WI38 (cell line): ENCODE measurements around the gene NREP.

Experiments used
- H3K4me3 ChIP-seq: 2 replicates; pipeline ENCODE4 v1.5.1; 2011; ENCODE audit warnings: low read depth, mild to moderate bottlenecking, control low read depth, low read length
- TF ChIP-seq, protein P1 (sequence below): IDR thresholded peaks from 2 replicates; pipeline ENCODE4 v1.5.1; 2012; ENCODE audit warnings: low read depth, mild to moderate bottlenecking, control low read depth, low read length

The NREP gene

GRCh38 chr5:111790295-111790694 is 33.3 kb upstream of the NREP start:
- H3K4me3 ChIP-seq: no peak overlapping the region
- TF ChIP-seq, protein P1, sequence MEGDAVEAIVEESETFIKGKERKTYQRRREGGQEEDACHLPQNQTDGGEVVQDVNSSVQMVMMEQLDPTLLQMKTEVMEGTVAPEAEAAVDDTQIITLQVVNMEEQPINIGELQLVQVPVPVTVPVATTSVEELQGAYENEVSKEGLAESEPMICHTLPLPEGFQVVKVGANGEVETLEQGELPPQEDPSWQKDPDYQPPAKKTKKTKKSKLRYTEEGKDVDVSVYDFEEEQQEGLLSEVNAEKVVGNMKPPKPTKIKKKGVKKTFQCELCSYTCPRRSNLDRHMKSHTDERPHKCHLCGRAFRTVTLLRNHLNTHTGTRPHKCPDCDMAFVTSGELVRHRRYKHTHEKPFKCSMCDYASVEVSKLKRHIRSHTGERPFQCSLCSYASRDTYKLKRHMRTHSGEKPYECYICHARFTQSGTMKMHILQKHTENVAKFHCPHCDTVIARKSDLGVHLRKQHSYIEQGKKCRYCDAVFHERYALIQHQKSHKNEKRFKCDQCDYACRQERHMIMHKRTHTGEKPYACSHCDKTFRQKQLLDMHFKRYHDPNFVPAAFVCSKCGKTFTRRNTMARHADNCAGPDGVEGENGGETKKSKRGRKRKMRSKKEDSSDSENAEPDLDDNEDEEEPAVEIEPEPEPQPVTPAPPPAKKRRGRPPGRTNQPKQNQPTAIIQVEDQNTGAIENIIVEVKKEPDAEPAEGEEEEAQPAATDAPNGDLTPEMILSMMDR: no peak

DNA sequence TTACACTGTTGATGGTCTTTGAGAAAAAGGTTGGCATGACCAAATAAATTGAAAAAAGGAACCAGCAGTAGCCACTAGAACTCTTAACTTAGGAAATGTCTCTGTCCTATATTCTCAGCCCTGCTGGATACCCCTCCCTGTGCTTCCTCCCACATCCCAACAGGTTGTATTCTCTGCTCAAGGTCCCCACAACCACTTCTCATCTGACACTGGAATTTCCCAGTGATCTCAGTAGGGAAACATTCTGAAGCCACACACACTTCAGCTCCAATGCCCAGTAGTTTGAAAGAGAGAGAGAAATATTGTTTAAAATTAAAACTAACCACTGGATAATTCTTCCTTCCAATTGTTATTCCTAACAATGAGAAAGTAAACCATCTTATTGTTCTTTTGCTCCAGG is 30.0 kb upstream of the NREP start:
- TF ChIP-seq, protein P1: no peak
- no peak overlapping the region for H3K4me3 ChIP-seq

DNA sequence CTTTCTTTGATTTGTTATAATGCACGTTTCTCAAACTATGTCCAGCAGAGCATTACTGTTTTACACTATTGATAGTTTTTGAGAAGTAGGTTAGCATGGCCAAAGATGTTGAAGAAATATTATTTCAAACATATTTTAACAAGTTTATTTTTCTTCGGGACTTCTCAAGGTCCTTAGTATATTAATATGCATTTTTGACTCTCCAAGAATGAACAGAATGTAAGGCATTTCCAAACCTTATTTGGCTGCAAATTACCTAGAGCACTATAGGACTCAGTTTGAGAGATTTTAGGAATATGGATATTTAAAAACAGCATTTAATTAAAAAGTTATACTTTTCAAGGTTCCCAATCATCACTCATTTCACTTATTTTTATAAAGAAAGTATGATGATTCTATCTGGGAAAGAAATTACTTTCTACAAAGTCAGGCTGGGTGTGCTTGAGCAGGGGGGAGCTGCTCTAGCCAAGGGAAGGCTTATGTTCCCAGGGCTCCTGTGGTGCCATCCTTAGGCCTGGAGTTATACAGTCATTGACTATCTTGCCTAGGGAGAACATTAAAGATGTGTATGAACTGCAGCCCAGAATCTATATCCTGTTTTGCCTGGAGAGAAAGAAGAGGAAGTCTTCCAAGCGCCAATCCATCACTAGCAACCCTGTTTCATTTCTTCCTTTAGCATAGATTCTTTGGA is 27.6 kb upstream of the NREP start:
- TF ChIP-seq, protein P1: no peak
- H3K4me3 ChIP-seq: no peak overlapping the region

GRCh38 chr5:111783537-111783936 is 26.5 kb upstream of the NREP start:
- TF ChIP-seq, protein P1: no peak
- no peak overlapping the region for H3K4me3 ChIP-seq

DNA sequence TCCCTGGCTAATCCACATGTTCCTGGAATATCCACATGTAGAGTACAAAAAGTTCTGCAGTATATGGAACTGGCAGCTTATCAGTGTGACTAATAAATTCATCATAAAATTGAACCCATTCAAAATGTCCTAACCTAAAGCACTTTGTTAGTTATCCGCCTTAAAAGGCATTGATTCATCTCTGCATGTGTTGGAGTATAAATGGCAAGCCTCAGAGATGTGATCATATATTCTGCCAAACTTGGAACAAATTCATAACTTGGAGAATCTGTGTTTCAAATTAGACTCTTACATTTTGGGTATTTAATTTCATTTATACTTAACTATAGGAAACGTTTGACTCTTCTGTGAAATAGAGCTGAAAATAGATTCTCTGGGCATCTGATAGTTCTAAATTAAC is 25.2 kb upstream of the NREP start:
- H3K4me3 ChIP-seq: no peak overlapping the region
- TF ChIP-seq, protein P1: no peak

- TF ChIP-seq, protein P1: no peak
- no peak overlapping the region for H3K4me3 ChIP-seq
Measured at GRCh38 chr5:111781200-111781599, 24.2 kb upstream of the NREP start.

DNA sequence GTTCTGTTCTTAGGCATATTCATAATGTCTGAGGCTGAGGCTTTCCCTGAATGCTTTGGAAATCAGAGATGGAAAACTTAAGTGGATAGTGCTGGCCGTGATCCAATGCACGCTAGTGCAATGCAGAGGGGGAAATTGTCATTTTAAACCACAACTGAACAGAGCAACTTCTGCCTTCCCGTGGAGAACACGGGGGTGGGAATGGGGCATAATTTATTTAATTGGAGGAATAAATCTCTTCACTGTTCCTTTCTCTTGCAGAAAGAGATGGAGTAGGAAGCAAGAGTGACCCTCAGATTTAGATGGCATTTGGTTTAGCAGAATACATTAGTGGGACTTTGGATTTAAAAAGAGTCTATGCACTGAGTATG is 22.9 kb upstream of the NREP start:
- H3K4me3 ChIP-seq: no peak overlapping the region
- TF ChIP-seq, protein P1: no peak
